Parathyroid adenoma (tissue), 2 donors: ENCODE results near the gene OR6C2.
"Not testable (repeated sequence)": the region's sequence is repeated elsewhere in the genome, so short reads cannot be mapped to it uniquely, and the experiment has no call there.

Experiments
- H2AFZ ChIP-seq: fragments of 300-600 bp; sonication (generic); one replicate; pipeline ENCODE4 v1.7.0; 2017; ENCODE audit warnings: antibody characterized with exemption, mild to moderate bottlenecking
- H3K27ac ChIP-seq: fragments of 300-600 bp; sonication (generic); one replicate; pipeline ENCODE4 v1.7.0; 2017
- H3K27me3 ChIP-seq: fragments of 300-600 bp; sonication (generic); one replicate; pipeline ENCODE4 v1.7.0; 2017; ENCODE audit warnings: low read length; ENCODE audit not compliant: control insufficient read depth, insufficient read depth
- H3K36me3 ChIP-seq: fragments of 300-600 bp; sonication (generic); one replicate; pipeline ENCODE4 v1.7.0; 2017; ENCODE audit warnings: low read length; ENCODE audit not compliant: control insufficient read depth, insufficient read depth
- H3K4me1 ChIP-seq: fragments of 300-600 bp; sonication (generic); one replicate; pipeline ENCODE4 v1.7.0; 2017; ENCODE audit warnings: control low read depth
- H3K4me2 ChIP-seq: fragments of 300-600 bp; sonication (generic); one replicate; pipeline ENCODE4 v1.7.0; 2017; ENCODE audit warnings: low read length
- H3K4me3 ChIP-seq: fragments of 300-600 bp; sonication (generic); one replicate; pipeline ENCODE4 v1.7.0; 2017; ENCODE audit warnings: low read depth, low read length
- H3K79me2 ChIP-seq: fragments of 300-600 bp; sonication (generic); one replicate; pipeline ENCODE4 v1.7.0; 2017; ENCODE audit warnings: control low read depth
- H3K9ac ChIP-seq: fragments of 300-600 bp; sonication (generic); one replicate; pipeline ENCODE4 v1.7.0; 2017; ENCODE audit warnings: mild to moderate bottlenecking
- H3K9me3 ChIP-seq: fragments of 300-600 bp; sonication (generic); one replicate; pipeline ENCODE4 v1.7.0; 2017; ENCODE audit warnings: low read length; ENCODE audit not compliant: control insufficient read depth
- TF ChIP-seq, protein P1 (sequence below): fragments of 300-600 bp; sonication (generic); IDR thresholded peaks from one replicate; pipeline ENCODE4 v1.7.0; 2017; ENCODE audit warnings: antibody characterized with exemption, mild to moderate bottlenecking
- donor health status: primary hyperparathyroidism.

The OR6C2 gene

DNA sequence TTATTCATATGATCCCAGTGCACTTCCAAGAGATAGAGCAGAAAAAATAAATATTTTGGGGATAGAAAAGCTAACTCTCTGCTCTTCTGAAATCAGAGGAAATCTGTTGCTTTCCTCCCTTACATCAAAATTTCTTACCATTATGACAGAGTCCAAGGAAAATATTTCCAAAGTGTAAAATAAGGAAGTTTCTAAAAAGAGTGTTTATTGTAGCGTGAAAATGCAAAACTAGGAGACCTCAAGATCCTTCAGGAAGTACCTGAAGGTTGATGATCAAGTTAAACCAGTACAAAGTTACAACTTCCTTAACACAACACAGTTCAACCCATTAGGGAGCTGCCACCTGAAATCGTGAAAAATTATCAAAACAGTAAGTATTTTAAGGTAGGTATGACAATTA is at the start of gene OR6C2:
Gene OR6C2, plus strand, starts transcription at position 301 of the 400 bp plus-strand sequence. CDS start 8,138 bp downstream, outside the sequence.
- Histone ChIP-seq H3K4me2 (no peak within 1 kb of the TSS), H3K36me3 (no peaks in the 10 kb centered on the region), H2AFZ (no peak within 1 kb of the TSS), H3K9me3 (no peaks in the 10 kb centered on the region), H3K9ac (no peak within 1 kb of the TSS), H3K79me2 (no peaks in the 10 kb centered on the region), H3K4me3 (no peak within 1 kb of the TSS), H3K27me3 (no peaks in the 10 kb centered on the region), H3K27ac (no peak within 1 kb of the TSS), H3K4me1 (no peaks in the 10 kb centered on the region)
- TF ChIP-seq, protein P1, sequence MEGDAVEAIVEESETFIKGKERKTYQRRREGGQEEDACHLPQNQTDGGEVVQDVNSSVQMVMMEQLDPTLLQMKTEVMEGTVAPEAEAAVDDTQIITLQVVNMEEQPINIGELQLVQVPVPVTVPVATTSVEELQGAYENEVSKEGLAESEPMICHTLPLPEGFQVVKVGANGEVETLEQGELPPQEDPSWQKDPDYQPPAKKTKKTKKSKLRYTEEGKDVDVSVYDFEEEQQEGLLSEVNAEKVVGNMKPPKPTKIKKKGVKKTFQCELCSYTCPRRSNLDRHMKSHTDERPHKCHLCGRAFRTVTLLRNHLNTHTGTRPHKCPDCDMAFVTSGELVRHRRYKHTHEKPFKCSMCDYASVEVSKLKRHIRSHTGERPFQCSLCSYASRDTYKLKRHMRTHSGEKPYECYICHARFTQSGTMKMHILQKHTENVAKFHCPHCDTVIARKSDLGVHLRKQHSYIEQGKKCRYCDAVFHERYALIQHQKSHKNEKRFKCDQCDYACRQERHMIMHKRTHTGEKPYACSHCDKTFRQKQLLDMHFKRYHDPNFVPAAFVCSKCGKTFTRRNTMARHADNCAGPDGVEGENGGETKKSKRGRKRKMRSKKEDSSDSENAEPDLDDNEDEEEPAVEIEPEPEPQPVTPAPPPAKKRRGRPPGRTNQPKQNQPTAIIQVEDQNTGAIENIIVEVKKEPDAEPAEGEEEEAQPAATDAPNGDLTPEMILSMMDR, result no peak

GRCh38 chr12:55396326-55396725 is 47.5 kb upstream of the OR6C2 start:
- no peaks in the 10 kb centered on the region for H3K9me3 ChIP-seq
- no peak overlapping the region for H3K4me2 ChIP-seq
- no peaks in the 10 kb centered on the region for H3K36me3 ChIP-seq
- no peaks in the 10 kb centered on the region for H3K4me1 ChIP-seq
- H3K27me3 ChIP-seq, result no peaks in the 10 kb centered on the region
- no peak overlapping the region for H3K27ac ChIP-seq
- no peak overlapping the region for H3K9ac ChIP-seq
- H3K79me2 ChIP-seq, result no peaks in the 10 kb centered on the region
- TF ChIP-seq, protein P1, result no peak
- no peak overlapping the region for H3K4me3 ChIP-seq
- H2AFZ ChIP-seq, result no peak overlapping the region

DNA sequence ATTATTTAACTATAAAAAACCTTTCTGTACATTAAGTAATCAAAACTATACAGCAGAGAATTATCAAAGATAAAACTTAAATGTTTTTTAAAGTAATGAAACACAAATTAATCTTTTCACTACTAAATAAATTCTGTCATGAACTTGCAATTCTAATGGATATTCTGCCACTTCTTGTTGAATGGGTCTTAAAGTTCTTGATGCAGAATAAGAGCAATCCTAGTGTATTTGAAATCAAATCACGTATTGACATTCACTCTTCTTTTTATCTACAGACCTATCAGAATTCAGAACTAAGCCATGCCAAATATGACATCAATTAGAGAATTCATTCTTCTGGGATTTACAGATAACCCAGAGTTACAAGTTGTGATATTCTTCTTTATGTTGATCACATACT is 43.6 kb upstream of the OR6C2 start, which contains the start of gene OR6C65:
Gene OR6C65, plus strand, starts transcription at position 301 of the 400 bp plus-strand sequence. Its CDS starts 0 bp downstream, at position 301.
- H3K9ac ChIP-seq, result no peak within 1 kb of the TSS
- no peak within 1 kb of the TSS for H2AFZ ChIP-seq
- H3K4me3 ChIP-seq, result no peak within 1 kb of the TSS
- H3K36me3 ChIP-seq, result no peaks in the 10 kb centered on the region
- no peaks in the 10 kb centered on the region for H3K4me1 ChIP-seq
- no peaks in the 10 kb centered on the region for H3K79me2 ChIP-seq
- H3K27me3 ChIP-seq, result no peaks in the 10 kb centered on the region
- H3K27ac ChIP-seq, result no peak within 1 kb of the TSS
- H3K9me3 ChIP-seq, result no peaks in the 10 kb centered on the region
- TF ChIP-seq, protein P1, result no peak
- H3K4me2 ChIP-seq, result no peak within 1 kb of the TSS

GRCh38 chr12:55407866-55408265 is 36.0 kb upstream of the OR6C2 start:
- Histone ChIP-seq H3K27ac (no peak overlapping the region), H3K4me3 (no peak overlapping the region), H3K9me3 (no peaks in the 10 kb centered on the region), H3K36me3 (no peaks in the 10 kb centered on the region), H3K4me2 (no peak overlapping the region), H2AFZ (no peak overlapping the region), H3K4me1 (no peaks in the 10 kb centered on the region), H3K79me2 (no peaks in the 10 kb centered on the region), H3K27me3 (no peaks in the 10 kb centered on the region), H3K9ac (no peak overlapping the region)
- TF ChIP-seq, protein P1, result no peak

GRCh38 chr12:55409133-55409532 is 34.7 kb upstream of the OR6C2 start:
- H2AFZ ChIP-seq, H3K4me1 ChIP-seq, H3K27ac ChIP-seq, H3K4me2 ChIP-seq, H3K27me3 ChIP-seq, H3K4me3 ChIP-seq, H3K36me3 ChIP-seq, H3K79me2 ChIP-seq, H3K9ac ChIP-seq, H3K9me3 ChIP-seq: not testable (repeated sequence)

- H3K9me3 ChIP-seq, H3K4me2 ChIP-seq, H3K27ac ChIP-seq, H3K4me1 ChIP-seq, H3K79me2 ChIP-seq, H3K27me3 ChIP-seq, H2AFZ ChIP-seq, H3K4me3 ChIP-seq, H3K36me3 ChIP-seq, H3K9ac ChIP-seq: not testable (repeated sequence)
These were observed 31.7 kb upstream of the OR6C2 start for GRCh38 chr12:55412138-55412537.

- not testable (repeated sequence) for H3K9me3 ChIP-seq, H3K27ac ChIP-seq, H3K9ac ChIP-seq, H3K27me3 ChIP-seq, H3K36me3 ChIP-seq, H2AFZ ChIP-seq, H3K4me2 ChIP-seq, H3K79me2 ChIP-seq, H3K4me3 ChIP-seq, H3K4me1 ChIP-seq
These were observed 30.1 kb upstream of the OR6C2 start for GRCh38 chr12:55413498-55414388.
